Activated T-helper 2 cell treated with anti-CD3 and anti-CD28 coated beads, Interferon-gamma antibody, Interleukin-2, Interleukin-4, amounts not matched to agents 10 μg/mL and 5 μg/mL and 100 μg/mL, durations not matched to agents 14 hours and 24 hours and 36 hours (primary cell): Measurements from ENCODE around the gene HOXD10. TPM values are rescaled to one million over a fixed set of nuclear protein-coding genes. Genes with fewer than 3 reads are reported as not detected.

ENCODE experiments used
- DNase-seq: peaks from one replicate; pipeline ENCODE4 v3.0.0; 2021; ENCODE audit warnings: low spot score
- H3K27ac Mint-ChIP-seq: one replicate; pipeline ENCODE4 v1.8.0; 2021; ENCODE audit warnings: mixed read lengths
- H3K27me3 Mint-ChIP-seq: one replicate; pipeline ENCODE4 v1.8.0; 2021; ENCODE audit warnings: low read depth, mixed read lengths
- H3K36me3 Mint-ChIP-seq: one replicate; pipeline ENCODE4 v1.8.0; 2021; ENCODE audit warnings: low read depth, mixed read lengths
- H3K4me1 Mint-ChIP-seq: one replicate; pipeline ENCODE4 v1.8.0; 2021; ENCODE audit warnings: low read depth, mixed read lengths
- H3K4me3 Mint-ChIP-seq: one replicate; pipeline ENCODE4 v1.8.0; 2021; ENCODE audit warnings: low read depth, mild to moderate bottlenecking, moderate library complexity, mixed read lengths
- H3K9me3 Mint-ChIP-seq: one replicate; pipeline ENCODE4 v1.8.0; 2021; ENCODE audit warnings: mixed read lengths
- intact Hi-C: fragments of 100-400 bp; cut with micrococcal nuclease; formaldehyde crosslinking; loops from one replicate; pipeline ENCODE4 v1.15.1; 2023
- total RNA-seq: library from RNA; stranded (reverse); gene quantifications from 2 replicates; pipeline ENCODE4 v1.2.3, GENCODE V29; 2022

The HOXD10 gene
- total RNA-seq, 1 donor from 2014 or later, result not detected

DNA sequence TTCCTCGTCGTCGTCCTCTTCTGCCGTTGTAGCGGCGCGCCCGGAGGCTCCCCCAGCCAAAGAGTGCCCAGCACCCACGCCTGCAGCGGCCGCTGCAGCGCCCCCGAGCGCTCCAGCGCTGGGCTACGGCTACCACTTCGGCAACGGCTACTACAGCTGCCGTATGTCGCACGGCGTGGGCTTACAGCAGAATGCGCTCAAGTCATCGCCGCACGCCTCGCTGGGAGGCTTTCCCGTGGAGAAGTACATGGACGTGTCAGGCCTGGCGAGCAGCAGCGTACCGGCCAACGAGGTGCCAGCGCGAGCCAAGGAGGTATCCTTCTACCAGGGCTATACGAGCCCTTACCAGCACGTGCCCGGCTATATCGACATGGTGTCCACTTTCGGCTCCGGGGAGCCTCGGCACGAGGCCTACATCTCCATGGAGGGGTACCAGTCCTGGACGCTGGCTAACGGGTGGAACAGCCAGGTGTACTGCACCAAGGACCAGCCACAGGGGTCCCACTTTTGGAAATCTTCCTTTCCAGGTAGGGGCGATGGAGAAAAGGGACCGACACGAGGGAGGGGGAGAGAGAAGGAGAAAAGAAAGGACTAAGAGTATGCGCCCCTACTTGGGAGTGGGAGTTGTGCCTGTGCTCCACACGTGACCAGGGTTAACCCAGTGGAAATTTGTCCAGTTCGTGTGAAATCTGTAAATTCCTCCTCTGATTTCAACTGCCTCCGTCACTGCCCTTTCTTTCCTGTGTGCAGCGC, 23.3 kb upstream of the HOXD10 start:
- Mint-ChIP-seq H3K27me3 (peaks cover 89% of the 10 kb centered on the region), H3K27ac (peak overlapping the region; percentile 1), H3K4me3 (no peak overlapping the region), H3K9me3 (no peaks in the 10 kb centered on the region), H3K36me3 (no peaks in the 10 kb centered on the region), H3K4me1 (peaks cover 20% of the 10 kb centered on the region)
- intact Hi-C loops, result no loop called here
- no peak for DNase-seq

DNA sequence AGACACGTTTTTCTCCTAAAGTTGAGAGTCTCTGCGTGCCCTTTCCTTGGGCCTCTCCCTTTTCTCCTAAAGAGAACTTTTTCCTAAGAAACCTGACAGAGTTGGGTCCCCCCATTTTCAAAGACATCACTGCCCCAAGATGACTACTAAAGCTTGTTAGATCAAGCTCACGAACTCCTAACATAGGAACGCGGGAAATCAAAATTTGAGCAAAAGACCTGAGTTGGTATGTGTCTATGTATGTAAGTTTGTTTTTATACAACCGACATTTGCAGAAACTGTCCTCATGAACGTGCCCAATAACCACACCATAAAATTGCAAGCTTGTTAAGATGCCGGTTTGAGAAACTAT, 22.7 kb upstream of the HOXD10 start:
- H3K4me1 Mint-ChIP-seq, result peaks cover 19% of the 10 kb centered on the region
- DNase-seq, result no peak
- H3K27me3 Mint-ChIP-seq, result peaks cover 89% of the 10 kb centered on the region
- intact Hi-C loops, result no loop called here
- H3K27ac Mint-ChIP-seq, result peak overlapping the region; percentile 1
- H3K36me3 Mint-ChIP-seq, result no peaks in the 10 kb centered on the region
- H3K9me3 Mint-ChIP-seq, result no peaks in the 10 kb centered on the region
- no peak overlapping the region for H3K4me3 Mint-ChIP-seq

DNA sequence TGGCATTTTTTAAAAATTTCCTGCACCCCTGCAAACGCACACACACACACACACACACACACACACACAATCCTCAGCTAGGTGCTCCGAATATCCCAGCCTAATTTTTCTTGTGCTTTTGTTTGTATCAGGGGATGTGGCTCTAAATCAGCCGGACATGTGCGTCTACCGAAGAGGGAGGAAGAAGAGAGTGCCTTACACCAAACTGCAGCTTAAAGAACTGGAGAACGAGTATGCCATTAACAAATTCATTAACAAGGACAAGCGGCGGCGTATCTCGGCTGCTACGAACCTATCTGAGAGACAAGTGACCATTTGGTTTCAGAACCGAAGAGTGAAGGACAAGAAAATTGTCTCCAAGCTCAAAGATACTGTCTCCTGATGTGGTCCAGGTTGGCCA, 22.2 kb upstream of the HOXD10 start:
- Mint-ChIP-seq H3K36me3 (no peaks in the 10 kb centered on the region), H3K4me1 (peaks cover 19% of the 10 kb centered on the region), H3K27me3 (peaks cover 89% of the 10 kb centered on the region), H3K9me3 (no peaks in the 10 kb centered on the region), H3K4me3 (no peak overlapping the region), H3K27ac (no peak overlapping the region)
- intact Hi-C loops, result no loop called here
- no peak for DNase-seq

DNA sequence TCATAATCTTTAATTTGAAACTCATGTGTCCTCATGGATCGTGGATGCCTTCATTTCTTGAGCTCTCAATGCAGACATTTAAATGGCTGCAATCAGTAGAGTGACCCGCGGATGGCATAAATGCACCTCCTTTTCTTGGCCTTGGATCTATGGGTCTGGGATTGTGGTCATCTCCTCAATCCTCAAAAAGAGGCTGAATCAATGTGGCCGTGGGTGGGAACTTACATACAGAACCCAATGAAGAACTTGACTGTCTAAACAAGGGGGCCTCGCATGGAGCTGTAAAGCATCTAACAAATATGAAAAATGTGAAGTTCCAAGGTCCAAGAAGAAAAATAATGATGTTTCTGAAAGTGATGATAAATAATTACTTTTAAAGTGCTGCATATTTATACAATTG, 21.2 kb upstream of the HOXD10 start:
- H3K9me3 Mint-ChIP-seq, result no peaks in the 10 kb centered on the region
- H3K4me3 Mint-ChIP-seq, result no peak overlapping the region
- peaks cover 19% of the 10 kb centered on the region for H3K4me1 Mint-ChIP-seq
- DNase-seq, result no peak
- H3K36me3 Mint-ChIP-seq, result no peaks in the 10 kb centered on the region
- intact Hi-C loops, result loop anchor here (5.0 kb wide), 1 partner anchor 37 kb away; no protein-coding TSS in a partner anchor
- H3K27me3 Mint-ChIP-seq, result peaks cover 86% of the 10 kb centered on the region
- H3K27ac Mint-ChIP-seq, result no peak overlapping the region

DNA sequence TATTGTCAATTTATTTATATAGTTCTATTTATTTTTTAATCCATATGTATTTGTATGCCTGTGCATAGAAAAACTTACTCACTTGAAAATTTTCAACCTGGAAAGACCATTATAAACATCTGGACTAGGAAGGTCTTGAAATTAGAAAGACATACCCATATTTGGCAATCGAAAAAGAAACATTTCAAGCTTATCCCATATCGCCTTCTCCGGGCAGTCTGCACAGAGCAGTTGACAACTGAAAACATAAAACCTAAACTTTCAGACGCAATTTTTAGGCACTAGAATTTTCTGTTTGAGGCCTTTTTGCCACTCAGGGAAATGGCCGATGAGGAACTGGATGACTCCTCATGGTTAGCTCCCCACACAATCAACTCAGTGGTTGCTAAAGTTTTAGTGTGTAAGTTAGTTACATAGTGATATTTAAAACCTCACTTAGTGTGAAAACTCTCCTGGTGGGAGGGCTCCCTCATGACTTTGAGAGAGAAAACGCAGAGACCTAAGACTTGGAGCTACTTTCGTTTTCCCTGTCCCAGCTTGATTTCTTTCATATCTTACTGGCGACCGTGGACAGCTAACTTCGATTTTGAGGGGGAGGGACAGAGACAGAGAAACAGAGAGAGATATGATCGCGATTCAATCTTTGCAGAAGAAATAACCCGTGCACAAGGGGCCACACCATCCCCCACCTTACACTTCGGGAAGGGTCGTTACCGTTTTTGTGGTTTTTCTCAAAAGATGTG, 20.2 kb upstream of the HOXD10 start:
- no peak for DNase-seq
- Mint-ChIP-seq H3K36me3 (no peaks in the 10 kb centered on the region), H3K9me3 (no peaks in the 10 kb centered on the region), H3K4me3 (peak overlapping the region; percentile 54), H3K27me3 (peaks cover 86% of the 10 kb centered on the region), H3K27ac (no peak overlapping the region), H3K4me1 (peaks cover 19% of the 10 kb centered on the region)
- intact Hi-C loops, result loop anchor here (2.0 to 5.0 kb wide), 4 partner anchors 14 to 730 kb away; partner anchors contain the start of gene EVX2

DNA sequence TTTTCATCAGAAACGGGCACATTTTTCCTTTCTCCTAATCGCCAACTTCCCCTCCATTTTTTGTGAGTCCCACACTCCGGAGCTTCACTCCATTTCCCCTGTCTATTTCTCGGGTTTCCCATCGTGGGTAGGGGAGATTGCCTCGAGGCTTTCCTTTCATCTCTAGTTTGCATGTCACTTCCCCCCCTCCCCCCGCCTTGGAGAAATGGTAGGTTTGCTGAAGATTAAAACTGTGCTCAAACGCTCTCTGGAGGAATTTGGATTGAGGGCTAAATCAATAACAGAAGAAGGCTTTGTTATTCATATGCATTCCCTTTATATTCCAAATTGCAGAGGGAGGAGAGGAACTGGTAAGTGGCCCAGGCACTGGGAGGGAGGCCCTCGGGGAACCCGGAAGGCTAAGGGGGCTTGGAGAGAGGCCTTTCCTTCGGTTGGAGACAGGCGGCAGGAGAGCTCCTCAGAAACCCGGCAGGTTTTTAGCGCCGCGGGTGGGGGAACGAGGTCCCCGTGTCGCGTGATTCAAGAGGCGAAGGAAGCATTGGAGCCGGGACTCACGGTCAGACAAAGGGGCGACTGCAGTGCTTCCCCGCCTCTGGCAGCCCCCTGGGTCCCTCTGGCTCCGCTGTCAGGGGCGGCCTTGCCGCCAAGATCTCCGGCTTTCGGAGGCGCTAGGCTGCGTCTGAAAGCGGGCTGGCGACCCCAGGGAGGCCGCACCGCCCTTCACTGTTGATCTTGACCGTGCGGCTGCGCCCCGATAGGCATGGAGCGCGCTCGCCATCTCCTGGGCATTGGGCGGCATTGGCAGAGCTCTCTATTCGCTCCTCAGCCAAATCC, 19.4 kb upstream of the HOXD10 start:
- intact Hi-C loops, result loop anchor here (1.0 to 5.0 kb wide), 5 partner anchors 14 to 730 kb away; partner anchors contain the start of gene EVX2
- Mint-ChIP-seq H3K36me3 (no peaks in the 10 kb centered on the region), H3K9me3 (no peaks in the 10 kb centered on the region), H3K27ac (no peak overlapping the region), H3K4me1 (peaks cover 15% of the 10 kb centered on the region), H3K4me3 (peak overlapping the region; percentile 45), H3K27me3 (peaks cover 86% of the 10 kb centered on the region)
- no peak for DNase-seq

DNA sequence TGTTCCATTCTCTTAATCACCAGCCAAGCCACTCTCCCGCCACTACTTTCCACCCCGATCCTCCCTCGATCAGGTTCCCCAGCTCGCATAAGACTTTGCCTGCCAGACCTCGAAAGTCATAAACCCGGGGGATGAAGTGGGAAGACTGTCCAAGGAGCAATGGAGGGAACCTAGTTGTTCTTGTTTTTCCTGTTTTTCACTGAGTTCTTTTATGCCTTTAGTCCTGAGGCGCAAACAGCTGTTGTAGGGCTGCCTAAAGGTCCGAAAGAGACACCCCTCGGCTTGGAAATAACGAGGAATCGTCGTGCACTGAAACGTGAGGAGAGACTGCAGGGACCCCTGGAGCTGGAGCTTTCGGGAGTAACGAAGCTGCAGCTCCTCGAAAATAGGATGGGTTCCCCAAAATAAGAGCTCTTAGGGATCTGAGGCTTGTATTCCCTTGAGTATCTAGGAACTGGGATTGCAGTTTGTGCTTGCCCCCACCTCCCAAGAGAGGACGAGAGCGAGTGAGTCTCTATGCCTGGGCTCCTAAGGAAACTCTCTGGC, 18.7 kb upstream of the HOXD10 start:
- H3K36me3 Mint-ChIP-seq, result no peaks in the 10 kb centered on the region
- H3K27ac Mint-ChIP-seq, result no peak overlapping the region
- intact Hi-C loops, result loop anchor here (1.0 to 5.0 kb wide), 5 partner anchors 13 to 731 kb away; partner anchors contain the start of gene EVX2
- no peak for DNase-seq
- H3K4me1 Mint-ChIP-seq, result peaks cover 15% of the 10 kb centered on the region
- no peak overlapping the region for H3K4me3 Mint-ChIP-seq
- no peaks in the 10 kb centered on the region for H3K9me3 Mint-ChIP-seq
- H3K27me3 Mint-ChIP-seq, result peaks cover 92% of the 10 kb centered on the region

DNA sequence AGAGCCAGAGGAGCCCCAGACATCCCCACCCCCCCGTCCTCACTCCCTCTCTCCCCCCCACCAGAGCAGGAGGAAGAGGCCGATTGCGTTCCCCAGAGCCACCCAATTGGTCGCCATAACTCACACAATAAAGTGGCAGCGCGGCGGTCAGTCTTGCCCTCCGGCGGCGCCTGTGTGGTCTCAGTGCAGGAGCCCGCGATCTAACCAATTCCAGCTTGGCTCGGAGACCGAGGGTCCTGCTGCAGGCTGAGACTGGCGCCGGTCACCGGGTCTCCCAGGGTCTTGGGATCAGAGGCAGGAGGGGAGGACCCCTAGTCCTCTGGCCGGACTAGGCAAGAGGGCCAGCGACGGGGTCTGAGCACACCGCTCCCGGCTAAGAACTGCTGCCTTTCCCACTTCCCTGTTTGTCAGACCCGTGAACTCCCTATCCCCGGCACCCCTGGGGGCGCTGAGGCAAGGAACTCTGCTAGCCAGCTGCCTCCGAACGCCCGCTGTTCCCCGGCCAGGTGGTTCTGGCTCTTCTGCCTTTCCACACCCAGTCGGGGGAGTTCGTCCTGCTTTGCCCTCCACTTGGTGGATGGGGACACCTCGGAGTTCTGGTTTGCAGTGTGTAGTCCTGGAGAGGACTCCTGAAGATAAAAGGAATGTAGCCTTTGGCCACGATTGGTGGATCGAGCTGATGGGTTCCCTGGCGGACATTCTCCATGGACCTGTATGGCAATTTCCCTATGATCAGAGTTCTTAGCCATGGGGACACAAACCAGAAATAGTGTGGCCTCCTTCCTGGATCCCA, 18.0 kb upstream of the HOXD10 start:
- DNase-seq, result no peak
- H3K27me3 Mint-ChIP-seq, result peaks cover 93% of the 10 kb centered on the region
- no peak overlapping the region for H3K4me3 Mint-ChIP-seq
- intact Hi-C loops, result loop anchor here (5.0 kb wide), 1 partner anchor 34 kb away; no protein-coding TSS in a partner anchor
- no peak overlapping the region for H3K27ac Mint-ChIP-seq
- no peaks in the 10 kb centered on the region for H3K36me3 Mint-ChIP-seq
- no peaks in the 10 kb centered on the region for H3K9me3 Mint-ChIP-seq
- H3K4me1 Mint-ChIP-seq, result peaks cover 15% of the 10 kb centered on the region

DNA sequence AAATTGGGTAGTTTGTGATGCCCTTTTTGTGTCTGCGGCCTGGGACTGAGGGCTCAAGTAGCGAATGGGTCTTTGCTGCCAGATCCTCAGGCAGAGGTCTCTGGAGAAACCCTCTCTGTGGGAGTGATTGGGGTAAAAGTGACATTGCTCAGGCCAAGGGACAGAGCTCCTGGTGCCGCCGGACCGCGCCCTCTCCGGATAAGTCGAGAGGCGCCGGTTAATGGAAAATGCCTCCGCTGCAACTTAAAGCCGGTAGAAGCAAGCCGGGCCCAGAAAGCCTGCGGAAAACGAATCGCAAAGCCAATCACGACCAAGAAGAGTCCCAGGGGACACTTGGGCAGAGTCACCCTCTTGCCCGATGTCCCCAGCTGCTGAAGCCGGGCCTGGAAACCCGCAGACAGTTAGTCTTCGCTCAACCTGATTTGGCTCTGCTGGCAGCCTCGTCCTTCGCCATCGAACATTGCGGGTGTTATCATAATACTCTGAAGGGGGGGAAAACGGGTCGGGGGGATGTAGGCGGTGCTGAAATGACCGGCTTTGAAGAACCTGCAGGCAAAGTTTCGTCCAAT, 17.3 kb upstream of the HOXD10 start:
- Mint-ChIP-seq H3K4me1 (peaks cover 13% of the 10 kb centered on the region), H3K36me3 (no peaks in the 10 kb centered on the region), H3K9me3 (no peaks in the 10 kb centered on the region), H3K4me3 (no peak overlapping the region), H3K27ac (no peak overlapping the region), H3K27me3 (peaks cover 92% of the 10 kb centered on the region)
- DNase-seq, result no peak
- intact Hi-C loops, result loop anchor here (5.0 kb wide), 1 partner anchor 33 kb away; no protein-coding TSS in a partner anchor

DNA sequence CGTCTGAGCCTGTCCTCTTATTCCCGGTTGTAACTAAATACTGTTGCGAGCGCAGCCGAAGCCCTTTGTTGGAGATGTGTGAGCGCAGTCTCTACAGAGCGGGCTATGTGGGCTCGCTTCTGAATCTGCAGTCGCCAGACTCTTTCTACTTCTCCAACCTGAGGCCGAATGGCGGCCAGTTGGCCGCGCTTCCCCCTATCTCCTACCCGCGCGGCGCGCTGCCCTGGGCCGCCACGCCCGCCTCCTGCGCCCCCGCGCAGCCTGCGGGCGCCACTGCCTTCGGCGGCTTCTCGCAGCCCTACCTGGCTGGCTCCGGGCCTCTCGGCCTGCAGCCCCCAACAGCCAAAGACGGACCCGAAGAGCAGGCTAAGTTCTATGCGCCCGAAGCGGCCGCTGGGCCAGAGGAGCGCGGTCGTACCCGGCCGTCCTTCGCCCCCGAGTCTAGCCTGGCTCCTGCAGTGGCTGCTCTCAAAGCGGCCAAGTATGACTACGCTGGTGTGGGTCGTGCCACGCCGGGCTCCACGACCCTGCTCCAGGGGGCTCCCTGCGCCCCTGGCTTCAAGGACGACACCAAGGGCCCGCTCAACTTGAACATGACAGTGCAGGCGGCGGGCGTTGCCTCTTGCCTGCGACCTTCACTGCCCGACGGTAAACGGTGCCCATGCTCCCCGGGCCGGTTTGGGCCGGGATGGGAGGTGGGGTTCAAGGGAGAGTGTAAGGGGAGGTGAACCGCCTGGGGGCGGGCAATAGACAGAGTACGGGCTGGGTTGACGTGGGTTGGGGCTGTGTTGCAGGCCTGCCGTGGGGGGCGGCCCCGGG, 16.6 kb upstream of the HOXD10 start, which contains the start of gene HOXD12:
HOXD12 (plus strand) TSS at position 68 of the 819 bp plus-strand sequence; CDS start at position 75, 7 bp downstream.
- no peak within 1 kb of the TSS for H3K4me3 Mint-ChIP-seq
- H3K9me3 Mint-ChIP-seq, result no peaks in the 10 kb centered on the region

More for the DNA sequence above, 16.6 kb upstream of the HOXD10 start, which contains the start of gene HOXD12:
- Mint-ChIP-seq H3K36me3 (no peaks in the 10 kb centered on the region), H3K27me3 (peaks cover 93% of the 10 kb centered on the region), H3K27ac (no peak within 1 kb of the TSS), H3K4me1 (peaks cover 13% of the 10 kb centered on the region)
- no peak for DNase-seq
- intact Hi-C loops, result loop anchor here (5.0 kb wide), 1 partner anchor 32 kb away; no protein-coding TSS in a partner anchor
